PC-3 (cell line): ENCODE measurements around the gene EXOC4.

Experiments
- EZH2 ChIP-seq: fragments of 300-600 bp; sonication (generic); IDR thresholded peaks from one replicate; pipeline ENCODE4 v1.6.1; 2017; ENCODE audit warnings: antibody characterized with exemption, mild to moderate bottlenecking, low read length; ENCODE audit not compliant: unreplicated experiment
- EZH2phosphoT487 ChIP-seq: fragments of 300-600 bp; sonication (generic); IDR thresholded peaks from 2 replicates; pipeline ENCODE4 v1.6.1; 2018; ENCODE audit warnings: mild to moderate bottlenecking, antibody characterized with exemption, low read length, borderline replicate concordance
- TF ChIP-seq, protein P1 (sequence below): fragments of 300-600 bp; sonication (generic); conservative IDR thresholded peaks from 2 replicates; pipeline ENCODE4 v1.5.1; 2017; ENCODE audit warnings: antibody characterized with exemption, low read depth, mild to moderate bottlenecking, low read length

- TF ChIP-seq, protein P1, sequence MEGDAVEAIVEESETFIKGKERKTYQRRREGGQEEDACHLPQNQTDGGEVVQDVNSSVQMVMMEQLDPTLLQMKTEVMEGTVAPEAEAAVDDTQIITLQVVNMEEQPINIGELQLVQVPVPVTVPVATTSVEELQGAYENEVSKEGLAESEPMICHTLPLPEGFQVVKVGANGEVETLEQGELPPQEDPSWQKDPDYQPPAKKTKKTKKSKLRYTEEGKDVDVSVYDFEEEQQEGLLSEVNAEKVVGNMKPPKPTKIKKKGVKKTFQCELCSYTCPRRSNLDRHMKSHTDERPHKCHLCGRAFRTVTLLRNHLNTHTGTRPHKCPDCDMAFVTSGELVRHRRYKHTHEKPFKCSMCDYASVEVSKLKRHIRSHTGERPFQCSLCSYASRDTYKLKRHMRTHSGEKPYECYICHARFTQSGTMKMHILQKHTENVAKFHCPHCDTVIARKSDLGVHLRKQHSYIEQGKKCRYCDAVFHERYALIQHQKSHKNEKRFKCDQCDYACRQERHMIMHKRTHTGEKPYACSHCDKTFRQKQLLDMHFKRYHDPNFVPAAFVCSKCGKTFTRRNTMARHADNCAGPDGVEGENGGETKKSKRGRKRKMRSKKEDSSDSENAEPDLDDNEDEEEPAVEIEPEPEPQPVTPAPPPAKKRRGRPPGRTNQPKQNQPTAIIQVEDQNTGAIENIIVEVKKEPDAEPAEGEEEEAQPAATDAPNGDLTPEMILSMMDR: no peak
- no peak for TF ChIP-seq EZH2
- TF ChIP-seq EZH2phosphoT487: no peak
These were observed 725.8 kb downstream of the EXOC4 start for GRCh38 chr7:133978502-133979295.
